PC-3 (cell line): ENCODE data around the gene RIMBP3C. TPM values are rescaled to one million over a fixed set of nuclear protein-coding genes. Genes with fewer than 3 reads are reported as not detected.

ENCODE experiments used
- ATAC-seq: fragments of 200-7000 bp; cut with Tn5 transposase; 2 replicates; pipeline ENCODE4 v1.9.1; 2020; ENCODE audit warnings: mild to moderate bottlenecking, moderate library complexity
- BruUV-seq: library from RNA; stranded (reverse); fragments of 400-500 nt; replicated peaks from 2 replicates; lab custom pipeline; 2021; lab: Mats Ljungman, UMichigan
- CTCF ChIA-PET: fragments of 300-600 bp; sonication (Branson Sonifier 250); formaldehyde crosslinking; loops from one replicate; lab custom pipeline; 2022; ENCODE audit warnings: antibody characterized with exemption; lab: Charles Lee
- POLR2A ChIA-PET: fragments of 300-600 bp; sonication (Branson Sonifier 250); formaldehyde crosslinking; loops from one replicate; lab custom pipeline; 2022; ENCODE audit warnings: antibody characterized with exemption; ENCODE audit not compliant: unreplicated experiment; lab: Charles Lee
- DNase-seq: peaks from one replicate; pipeline ENCODE4 v3.0.0-alpha.2; 2015
- H2AFZ ChIP-seq: fragments of 300-600 bp; sonication (generic); 2 replicates; pipeline ENCODE4 v1.6.0; 2016; ENCODE audit warnings: antibody characterized with exemption, low read length
- H3F3A ChIP-seq: fragments of 300-600 bp; sonication (generic); one replicate; pipeline ENCODE4 v1.6.0; 2017; ENCODE audit warnings: antibody characterized with exemption, low read length, control low read depth, mild to moderate bottlenecking; ENCODE audit not compliant: unreplicated experiment
- H3K27ac ChIP-seq: fragments of 300-600 bp; sonication (generic); 2 replicates; pipeline ENCODE4 v1.5.1; 2016; ENCODE audit warnings: mild to moderate bottlenecking, low read length
- H3K27me3 ChIP-seq: fragments of 300-600 bp; sonication (generic); 2 replicates; pipeline ENCODE4 v1.6.1; 2016; ENCODE audit warnings: low read length, mixed read lengths
- H3K36me3 ChIP-seq: fragments of 300-600 bp; sonication (generic); 2 replicates; pipeline ENCODE4 v1.6.1; 2016; ENCODE audit warnings: low read depth, mixed run types, low read length, mixed read lengths
- H3K4me1 ChIP-seq: fragments of 300-600 bp; sonication (generic); 2 replicates; pipeline ENCODE4 v1.5.1; 2016; ENCODE audit warnings: low read length; ENCODE audit not compliant: insufficient read depth
- H3K4me2 ChIP-seq: fragments of 300-600 bp; sonication (generic); 2 replicates; pipeline ENCODE4 v1.6.0; 2016; ENCODE audit warnings: low read length
- H3K4me3 ChIP-seq: fragments of 300-600 bp; sonication (generic); 2 replicates; pipeline ENCODE4 v1.5.1; 2016; ENCODE audit warnings: mild to moderate bottlenecking, low read length, mixed read lengths
- H3K79me2 ChIP-seq: fragments of 300-600 bp; sonication (generic); 2 replicates; pipeline ENCODE4 v1.6.1; 2017; ENCODE audit warnings: low read length, mixed read lengths
- H3K9ac ChIP-seq: fragments of 300-600 bp; sonication (generic); 2 replicates; pipeline ENCODE4 v1.6.0; 2016; ENCODE audit warnings: mild to moderate bottlenecking, low read length
- H3K9me2 ChIP-seq: fragments of 300-600 bp; sonication (generic); replicated peaks from 2 replicates; pipeline ENCODE4 v1.6.1; 2016; ENCODE audit warnings: mixed run types, low read length, mixed read lengths
- H3K9me3 ChIP-seq: fragments of 300-600 bp; sonication (generic); 2 replicates; pipeline ENCODE4 v1.6.1; 2016; ENCODE audit warnings: low read length, mixed read lengths
- H4K20me1 ChIP-seq: fragments of 300-600 bp; sonication (generic); 2 replicates; pipeline ENCODE4 v1.6.1; 2016; ENCODE audit warnings: low read length, mixed read lengths
- EZH2 ChIP-seq: fragments of 300-600 bp; sonication (generic); IDR thresholded peaks from one replicate; pipeline ENCODE4 v1.6.1; 2017; ENCODE audit warnings: antibody characterized with exemption, mild to moderate bottlenecking, low read length; ENCODE audit not compliant: unreplicated experiment
- EZH2phosphoT487 ChIP-seq: fragments of 300-600 bp; sonication (generic); IDR thresholded peaks from 2 replicates; pipeline ENCODE4 v1.6.1; 2018; ENCODE audit warnings: mild to moderate bottlenecking, antibody characterized with exemption, low read length, borderline replicate concordance
- intact Hi-C: fragments of 100-400 bp; cut with micrococcal nuclease; formaldehyde crosslinking; loops from 2 replicates; pipeline ENCODE4 v1.9.0; 2023
- total RNA-seq: library from RNA; depleted of rRNA; stranded (reverse); fragments of >200 nt; gene quantifications from 2 replicates; pipeline ENCODE4 v1.2.3, GENCODE V29; 2014
- TF ChIP-seq, protein P1 (sequence below): fragments of 300-600 bp; sonication (generic); conservative IDR thresholded peaks from 2 replicates; pipeline ENCODE4 v1.5.1; 2017; ENCODE audit warnings: antibody characterized with exemption, low read depth, mild to moderate bottlenecking, low read length

The RIMBP3C gene
- total RNA-seq, 1 experiment from 2014 or later, result not detected

DNA sequence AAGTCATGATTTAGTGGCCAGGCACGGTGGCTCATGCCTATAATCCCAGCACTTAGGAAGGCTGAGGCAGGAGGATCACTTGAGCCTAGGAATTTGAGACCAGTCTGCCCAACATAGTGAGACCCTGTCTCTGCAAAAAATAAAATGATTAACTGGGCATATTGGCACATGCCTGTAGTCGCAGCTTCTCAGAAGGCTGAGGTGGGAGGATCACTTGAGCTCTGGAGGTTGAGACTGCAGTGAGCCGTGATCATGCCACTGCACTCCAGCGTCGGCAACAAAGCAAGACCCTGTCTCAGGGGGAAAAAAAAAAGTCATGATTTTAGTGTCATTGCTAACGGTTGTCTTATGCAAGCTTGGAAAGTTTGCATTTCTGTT is 28.2 kb upstream of the RIMBP3C start:
- POLR2A ChIA-PET, result no interaction called here
- H4K20me1 ChIP-seq, result peaks cover 48% of the 10 kb centered on the region
- CTCF ChIA-PET, result interaction anchor here (0.7 kb wide), 1 partner anchor 36 kb away, joined by 3 read pairs; no protein-coding TSS in a partner anchor

DNA sequence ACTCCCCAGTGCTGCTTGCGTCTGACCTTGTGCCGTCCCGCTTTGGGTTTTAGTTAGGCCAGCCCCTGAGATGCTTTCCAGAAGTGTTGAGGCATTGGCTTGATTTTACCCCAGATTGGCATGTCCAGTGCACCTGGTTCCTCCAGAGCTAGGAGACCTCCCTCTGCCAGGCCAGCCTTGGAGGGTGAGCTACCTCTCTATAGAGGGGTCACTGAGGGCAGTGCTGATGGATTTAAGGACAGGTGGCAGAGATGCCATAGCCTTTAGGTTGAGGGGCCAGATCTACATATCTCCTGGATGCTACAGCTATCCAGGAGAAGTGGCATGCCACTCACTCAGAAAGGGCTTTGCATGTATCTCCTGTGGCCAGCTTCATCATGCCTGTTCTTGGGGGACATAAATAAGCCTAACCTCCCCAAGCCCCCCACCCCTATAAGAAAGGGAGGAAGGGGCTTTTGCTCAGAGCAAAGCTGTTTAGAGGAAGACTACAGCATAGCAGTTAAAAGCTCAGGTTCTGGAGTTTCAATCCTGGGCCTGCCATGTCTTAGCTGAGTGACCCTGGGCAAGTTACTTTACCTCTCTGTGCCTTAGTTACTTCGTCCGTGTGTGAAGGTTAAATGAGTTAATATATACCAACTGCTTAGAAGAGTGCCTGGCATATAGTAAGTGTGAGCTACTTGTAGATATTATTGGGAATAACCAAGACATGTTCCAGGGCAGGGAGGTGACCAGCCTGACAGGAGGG is 22.7 kb upstream of the RIMBP3C start:
- Histone ChIP-seq H3K4me1 (peaks cover 40% of the 10 kb centered on the region), H3K36me3 (no peaks in the 10 kb centered on the region; the same call in 1 of the 2 replicates), H2AFZ (no peak overlapping the region), H3K9me3 (no peaks in the 10 kb centered on the region), H3K27me3 (no peaks in the 10 kb centered on the region), H3K4me3 (no peak overlapping the region), H3F3A (no peaks in the 10 kb centered on the region), H3K4me2 (peak overlapping the region; percentile 26; the same call in 1 of the 2 replicates), H4K20me1 (peaks cover 65% of the 10 kb centered on the region), H3K79me2 (peaks cover 99% of the 10 kb centered on the region), H3K9me2 (no peaks in the 10 kb centered on the region), H3K9ac (no peak overlapping the region), H3K27ac (no peak overlapping the region)
- ATAC-seq, result peak; percentile 19; the same call in 1 of the 2 replicates
- BruUV-seq, result no TSS peak
- TF ChIP-seq EZH2 (no peak), EZH2phosphoT487 (no peak)
- TF ChIP-seq, protein P1, sequence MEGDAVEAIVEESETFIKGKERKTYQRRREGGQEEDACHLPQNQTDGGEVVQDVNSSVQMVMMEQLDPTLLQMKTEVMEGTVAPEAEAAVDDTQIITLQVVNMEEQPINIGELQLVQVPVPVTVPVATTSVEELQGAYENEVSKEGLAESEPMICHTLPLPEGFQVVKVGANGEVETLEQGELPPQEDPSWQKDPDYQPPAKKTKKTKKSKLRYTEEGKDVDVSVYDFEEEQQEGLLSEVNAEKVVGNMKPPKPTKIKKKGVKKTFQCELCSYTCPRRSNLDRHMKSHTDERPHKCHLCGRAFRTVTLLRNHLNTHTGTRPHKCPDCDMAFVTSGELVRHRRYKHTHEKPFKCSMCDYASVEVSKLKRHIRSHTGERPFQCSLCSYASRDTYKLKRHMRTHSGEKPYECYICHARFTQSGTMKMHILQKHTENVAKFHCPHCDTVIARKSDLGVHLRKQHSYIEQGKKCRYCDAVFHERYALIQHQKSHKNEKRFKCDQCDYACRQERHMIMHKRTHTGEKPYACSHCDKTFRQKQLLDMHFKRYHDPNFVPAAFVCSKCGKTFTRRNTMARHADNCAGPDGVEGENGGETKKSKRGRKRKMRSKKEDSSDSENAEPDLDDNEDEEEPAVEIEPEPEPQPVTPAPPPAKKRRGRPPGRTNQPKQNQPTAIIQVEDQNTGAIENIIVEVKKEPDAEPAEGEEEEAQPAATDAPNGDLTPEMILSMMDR, result no peak
- intact Hi-C loops, result no loop called here
- ChIA-PET CTCF (no interaction called here), POLR2A (no interaction called here)
- no peak for DNase-seq

More for the DNA sequence above, 28.2 kb upstream of the RIMBP3C start:
- no peaks in the 10 kb centered on the region for H3F3A ChIP-seq
- H3K4me1 ChIP-seq, result peaks cover 12% of the 10 kb centered on the region
- H3K9me2 ChIP-seq, result no peaks in the 10 kb centered on the region
- H3K4me2 ChIP-seq, result peak overlapping the region; percentile 36
- intact Hi-C loops, result no loop called here
- H3K27ac ChIP-seq, result no peak overlapping the region
- H3K9me3 ChIP-seq, result no peaks in the 10 kb centered on the region
- ATAC-seq, result no peak
- H3K4me3 ChIP-seq, result no peak overlapping the region
- H3K27me3 ChIP-seq, result no peaks in the 10 kb centered on the region
- no TSS peak for BruUV-seq
- H2AFZ ChIP-seq, result no peak overlapping the region
- no peaks in the 10 kb centered on the region; the same call in 1 of the 2 replicates for H3K36me3 ChIP-seq
- H3K9ac ChIP-seq, result no peak overlapping the region
- DNase-seq, result no peak
- H3K79me2 ChIP-seq, result peaks cover 97% of the 10 kb centered on the region
- TF ChIP-seq, protein P1, result no peak
- TF ChIP-seq EZH2 (no peak), EZH2phosphoT487 (no peak)

DNA sequence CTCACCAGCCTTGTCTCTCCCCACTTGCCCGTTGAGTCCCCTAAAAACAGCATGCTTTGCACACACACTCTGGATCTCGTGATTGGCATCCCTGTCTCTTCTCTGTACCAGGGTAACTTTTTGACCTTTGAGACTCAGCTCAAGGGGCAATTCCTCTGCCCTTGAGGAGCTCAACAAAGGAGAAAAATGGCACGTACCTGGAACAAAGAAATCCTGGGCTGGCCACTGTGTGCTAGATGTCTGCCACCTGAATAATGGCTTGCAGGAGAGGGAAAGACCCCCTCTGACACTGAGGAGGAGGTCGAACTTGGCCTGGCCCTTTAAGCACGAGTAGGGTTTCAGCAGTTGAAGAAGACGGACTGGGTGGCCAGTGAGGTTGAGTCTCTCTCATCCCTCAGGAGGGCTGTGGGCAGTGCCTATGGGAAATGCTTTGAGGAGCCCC is 22.1 kb upstream of the RIMBP3C start:
- no peak overlapping the region for H3K4me2 ChIP-seq
- H4K20me1 ChIP-seq, result peaks cover 64% of the 10 kb centered on the region
- no peaks in the 10 kb centered on the region for H3K9me3 ChIP-seq
- DNase-seq (no peak), ATAC-seq (no peak)
- no peaks in the 10 kb centered on the region for H3F3A ChIP-seq
- H3K9ac ChIP-seq, result no peak overlapping the region
- no peak overlapping the region for H3K27ac ChIP-seq
- no peaks in the 10 kb centered on the region; the same call in 1 of the 2 replicates for H3K36me3 ChIP-seq
- H3K9me2 ChIP-seq, result no peaks in the 10 kb centered on the region
- ChIA-PET CTCF (no interaction called here), POLR2A (no interaction called here)
- TF ChIP-seq, protein P1, result no peak
- no peak for TF ChIP-seq EZH2phosphoT487
- TF ChIP-seq EZH2, result no peak
- H3K4me1 ChIP-seq, result peaks cover 40% of the 10 kb centered on the region
- H3K27me3 ChIP-seq, result no peaks in the 10 kb centered on the region
- peaks cover 100% of the 10 kb centered on the region for H3K79me2 ChIP-seq
- no TSS peak for BruUV-seq
- no peak overlapping the region for H2AFZ ChIP-seq
- intact Hi-C loops, result no loop called here
- no peak overlapping the region for H3K4me3 ChIP-seq
